SKM-1 treated with dmso at 0.1 percent for 144 hours (cell line): Measurements from ENCODE around the gene TMC8.
"Not testable (repeated sequence)": the region's sequence is repeated elsewhere in the genome, so short reads cannot be mapped to it uniquely, and the experiment has no call there.

ENCODE experiments used
- DNase-seq: peaks from one replicate; lab custom pipeline; 2025; ENCODE audit not compliant: unreplicated experiment; lab: John Stamatoyannopoulos, UW

Gene TMC8

DNA sequence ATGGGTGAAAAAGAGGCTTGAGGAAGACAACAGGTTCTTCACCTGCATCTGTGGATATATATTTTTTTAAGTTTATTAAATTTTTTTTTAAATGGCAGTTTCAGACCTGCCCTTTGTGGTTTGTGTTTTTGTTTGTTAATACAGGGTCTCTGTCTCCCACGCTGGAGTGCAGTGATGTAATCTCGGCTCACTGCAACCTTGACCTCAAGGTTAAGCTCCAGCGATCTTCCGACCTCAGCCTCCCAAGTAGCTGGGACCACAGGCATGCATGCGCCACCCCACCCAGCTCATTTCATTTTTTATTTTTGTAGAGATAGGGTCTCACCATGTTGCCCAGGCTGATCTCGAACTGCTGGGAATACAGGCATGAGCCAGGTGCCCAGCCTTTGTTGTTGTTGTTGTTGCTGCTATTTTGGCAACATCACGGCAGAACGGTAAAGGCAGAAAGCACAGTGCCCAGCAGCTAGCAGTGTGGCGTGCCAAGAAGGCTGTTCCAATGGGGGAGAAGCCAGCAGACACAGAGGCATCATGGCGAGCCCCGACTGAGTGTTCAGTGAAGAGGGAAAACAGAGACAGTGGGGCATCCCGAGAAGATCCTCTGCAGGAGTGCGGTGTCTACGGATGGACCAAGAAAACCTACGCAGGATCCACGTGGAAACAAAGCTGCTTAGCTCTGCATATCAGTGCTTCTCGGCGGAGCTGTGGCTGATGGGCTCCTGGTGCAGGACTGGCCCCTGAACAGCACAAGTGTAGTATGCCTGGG, 21.7 kb upstream of the TMC8 start:
- DNase-seq = no peak

DNA sequence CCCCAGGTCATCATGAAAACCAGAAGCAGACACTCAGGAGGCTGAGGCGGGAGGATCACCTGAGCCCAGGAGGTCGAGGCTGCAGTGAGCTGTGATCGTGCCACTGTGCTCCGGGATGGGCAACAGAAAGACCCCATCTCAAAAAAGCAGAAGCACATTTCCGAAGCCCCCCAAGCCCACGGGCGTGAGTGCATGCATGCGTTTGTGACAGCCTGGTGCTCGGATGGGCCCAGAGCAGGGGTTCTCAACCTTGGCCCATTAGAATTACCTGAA, 21.1 kb upstream of the TMC8 start:
- no peak for DNase-seq

DNA sequence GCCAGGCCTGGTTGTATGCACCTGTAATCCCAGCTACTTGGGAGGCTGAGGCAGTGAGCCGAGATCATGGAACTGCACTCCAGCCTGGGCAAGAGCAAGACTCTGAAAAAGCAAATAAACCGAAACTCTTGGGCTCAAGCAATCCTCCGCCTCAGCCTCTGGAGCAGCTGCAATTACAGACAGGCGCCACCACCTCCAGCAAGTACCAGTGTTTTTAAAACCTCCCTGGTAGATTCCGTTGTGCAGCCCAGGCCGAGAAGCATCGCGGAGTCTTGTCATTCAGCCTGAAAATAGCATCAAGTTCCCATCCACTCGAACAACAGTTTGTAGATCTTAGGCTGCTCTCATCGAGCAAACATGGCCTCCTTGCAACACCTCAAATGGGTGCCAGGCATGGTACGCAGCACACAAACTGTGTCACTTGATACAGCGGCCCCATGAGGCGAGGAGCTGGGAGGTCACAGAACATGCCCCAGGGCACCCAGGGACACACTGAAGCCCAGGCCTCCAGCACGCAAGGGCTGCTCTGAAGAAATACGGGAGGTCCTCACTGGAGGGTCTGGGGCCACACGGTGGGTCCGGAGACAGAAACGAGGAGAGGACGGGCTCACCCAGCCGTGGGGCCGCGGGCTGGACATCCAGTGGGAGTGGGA, 20.1 kb upstream of the TMC8 start:
- no peak for DNase-seq

DNA sequence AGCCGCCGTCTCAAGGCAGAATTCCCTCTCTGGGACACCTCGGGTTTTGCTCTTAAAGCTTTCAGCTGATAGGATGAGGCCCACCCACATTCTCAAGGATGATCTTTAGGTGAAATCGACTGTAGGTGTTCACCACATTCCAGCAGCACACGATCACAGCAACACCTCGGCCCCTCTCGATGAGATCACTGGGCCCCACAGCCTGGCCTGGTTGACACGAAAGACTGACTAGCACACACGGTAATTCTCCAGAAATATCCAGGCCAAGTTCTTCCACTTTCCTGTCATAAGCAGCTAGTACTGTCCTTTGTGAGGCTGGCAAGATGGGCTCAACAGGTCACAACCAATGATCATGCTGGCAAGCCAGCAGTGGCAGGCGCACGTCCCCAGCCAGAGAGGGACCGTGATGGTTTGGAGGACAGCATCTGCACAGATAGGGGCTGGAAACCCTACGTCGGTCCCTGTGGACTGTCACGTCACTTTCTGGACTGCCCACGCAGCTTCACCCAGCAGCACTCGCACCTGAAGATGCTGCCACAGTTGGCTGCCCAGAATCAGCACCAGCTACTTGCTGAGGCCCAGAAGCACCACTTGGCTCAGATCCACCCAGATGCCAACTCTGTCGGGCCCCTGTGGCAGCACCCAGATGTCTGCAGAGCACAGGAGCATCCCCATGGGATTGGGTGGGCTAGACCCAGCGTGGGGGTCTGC, 19.4 kb upstream of the TMC8 start:
- no peak for DNase-seq

DNA sequence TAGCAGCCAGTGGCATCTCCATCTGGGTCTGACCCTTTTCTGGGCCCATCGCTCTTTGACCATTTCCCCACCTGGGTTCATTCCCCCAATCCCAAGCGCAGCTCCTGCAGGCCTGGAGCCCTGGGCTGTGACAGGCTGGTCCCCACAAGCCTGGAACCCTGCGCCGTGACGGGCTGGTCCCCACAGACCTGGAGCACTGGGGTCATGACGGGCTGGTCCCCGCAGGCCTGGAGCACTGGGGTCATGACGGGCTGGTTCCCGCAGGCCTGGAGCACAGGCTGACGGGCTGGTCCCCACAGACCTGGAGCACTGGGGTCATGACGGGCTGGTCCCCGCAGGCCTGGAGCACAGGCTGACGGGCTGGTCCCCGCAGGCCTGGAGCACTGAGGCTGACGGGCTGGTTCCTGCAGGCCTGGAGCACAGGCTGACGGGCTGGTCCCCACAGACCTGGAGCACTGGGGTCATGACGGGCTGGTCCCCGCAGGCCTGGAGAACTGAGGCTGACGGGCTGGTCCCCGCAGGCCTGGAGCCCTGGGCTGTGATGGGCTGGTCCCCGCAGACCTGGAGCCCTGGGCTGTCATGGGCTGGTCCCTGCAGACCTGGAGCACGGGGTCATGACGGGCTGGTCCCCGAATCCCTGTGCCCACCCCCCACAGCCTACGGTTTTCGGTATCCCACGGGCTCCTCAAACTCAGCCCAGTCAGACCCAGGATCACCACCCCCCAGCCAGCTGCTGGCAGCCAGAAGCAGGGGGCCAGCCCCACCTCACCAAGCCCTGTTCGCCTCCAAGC, 18.6 kb upstream of the TMC8 start:
- no peak for DNase-seq

DNA sequence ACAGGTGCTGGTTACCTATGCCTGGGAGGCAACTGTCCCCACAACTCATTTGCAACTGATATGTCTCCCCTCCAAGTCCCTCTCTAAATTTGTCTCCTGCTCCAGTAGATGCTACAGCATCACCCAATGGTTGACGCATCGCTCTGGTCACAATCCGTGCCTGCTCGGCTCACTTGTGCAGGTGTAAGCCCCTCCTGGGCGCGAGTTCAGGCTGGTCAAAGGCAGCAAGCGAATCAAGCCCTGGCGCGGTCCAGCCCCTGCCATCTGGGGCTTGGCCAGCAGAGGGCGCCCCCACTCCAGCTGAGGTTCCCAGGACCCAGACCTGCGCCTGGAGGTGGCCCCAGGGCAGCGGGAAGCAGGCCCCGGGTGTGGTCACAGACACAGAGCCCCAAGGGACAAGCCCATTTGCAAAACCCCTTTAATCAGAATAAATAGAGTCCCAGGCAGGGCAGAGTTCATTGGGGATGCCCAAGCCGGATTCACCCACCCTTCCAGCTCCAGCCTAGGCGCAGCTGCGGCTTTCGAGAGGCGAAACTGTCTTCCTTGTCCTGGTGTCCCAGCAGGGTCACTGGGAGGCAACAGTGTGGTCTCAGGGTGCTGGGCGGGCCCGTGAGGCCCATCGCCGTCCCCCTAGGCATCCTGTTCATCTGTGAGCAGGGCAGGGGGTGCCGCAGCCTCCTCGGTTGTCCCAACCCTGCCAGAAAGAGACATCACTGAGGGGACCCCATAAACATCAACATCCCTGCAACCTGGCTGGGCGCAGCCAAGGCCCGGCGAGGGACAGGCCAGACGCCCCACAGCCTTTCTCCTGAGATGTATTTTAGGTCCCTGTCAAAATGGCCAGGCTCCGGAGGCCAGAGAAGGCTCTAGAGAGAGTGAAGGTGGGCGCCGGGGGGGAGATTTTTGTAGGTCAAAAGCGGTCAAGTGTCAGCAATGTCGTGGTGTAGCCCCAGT, 17.8 kb upstream of the TMC8 start:
- peak; percentile 27 for DNase-seq

GRCh38 chr17:78113804-78114785, 16.5 kb upstream of the TMC8 start:
- DNase-seq = peak; percentile 50

DNA sequence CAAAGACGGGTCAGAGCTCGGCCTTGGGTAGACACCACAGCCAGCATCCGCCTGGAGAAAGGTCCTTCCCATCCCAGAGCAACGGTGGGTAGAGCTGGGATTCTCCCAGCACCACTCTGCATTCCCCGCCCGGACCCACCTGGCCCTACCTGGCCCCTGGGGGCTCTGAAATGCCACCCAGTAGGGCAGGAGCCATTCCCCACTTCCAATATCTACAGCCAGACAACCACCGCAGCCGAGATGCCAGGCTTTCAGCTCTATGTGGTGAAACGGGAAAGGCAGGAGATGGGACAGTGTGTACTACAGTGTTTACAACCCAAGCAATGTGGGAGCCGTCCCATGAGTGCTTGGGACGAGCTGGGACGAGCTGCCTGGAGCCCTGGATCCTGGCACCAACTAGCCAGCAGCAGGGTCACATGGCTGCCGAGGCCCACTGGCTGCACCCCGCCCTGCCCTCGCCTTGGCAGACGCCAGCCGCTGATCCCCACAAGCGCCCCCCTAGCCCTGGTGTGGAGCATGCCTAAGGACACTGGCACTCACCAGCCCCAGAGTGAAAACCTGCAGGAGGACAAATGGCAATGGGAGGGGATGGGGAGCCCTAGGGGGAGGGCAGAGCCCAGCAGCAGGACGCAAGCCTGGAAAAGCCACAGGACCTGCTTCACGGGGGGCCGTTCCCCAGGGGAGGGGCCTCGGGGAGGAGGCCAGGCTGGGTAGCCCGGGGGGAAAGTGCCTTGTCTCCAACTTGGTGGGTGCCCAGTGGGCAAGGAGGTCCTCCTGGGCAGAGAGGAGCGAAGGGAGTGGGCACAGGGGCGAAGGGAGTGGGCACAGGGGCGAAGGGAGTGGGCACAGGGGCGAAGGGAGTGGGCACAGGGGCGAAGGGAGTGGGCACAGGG, 15.5 kb upstream of the TMC8 start:
- DNase-seq = no peak

DNA sequence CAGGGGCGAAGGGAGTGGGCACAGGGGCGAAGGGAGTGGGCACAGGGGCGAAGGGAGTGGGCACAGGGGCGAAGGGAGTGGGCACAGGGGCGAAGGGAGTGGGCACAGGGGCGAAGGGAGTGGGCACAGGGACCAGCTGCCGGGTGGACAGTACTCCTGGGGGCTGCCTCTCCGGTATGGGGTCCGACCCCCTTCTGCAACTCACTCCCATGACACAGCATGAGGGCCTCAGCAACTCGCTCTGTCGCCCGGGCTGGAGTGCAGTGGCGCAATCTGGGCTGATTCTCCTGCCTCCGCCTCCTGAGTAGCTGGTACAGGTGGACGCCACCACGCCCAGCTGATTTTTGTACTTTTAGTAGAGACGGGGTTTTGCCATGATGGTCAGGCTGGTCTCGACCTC, 14.8 kb upstream of the TMC8 start:
- DNase-seq = not testable (repeated sequence)

- no peak for DNase-seq
Observed at GRCh38 chr17:78116411-78116810, 14.2 kb upstream of the TMC8 start.

GRCh38 chr17:78117027-78117981, 13.3 kb upstream of the TMC8 start:
- no peak for DNase-seq

DNA sequence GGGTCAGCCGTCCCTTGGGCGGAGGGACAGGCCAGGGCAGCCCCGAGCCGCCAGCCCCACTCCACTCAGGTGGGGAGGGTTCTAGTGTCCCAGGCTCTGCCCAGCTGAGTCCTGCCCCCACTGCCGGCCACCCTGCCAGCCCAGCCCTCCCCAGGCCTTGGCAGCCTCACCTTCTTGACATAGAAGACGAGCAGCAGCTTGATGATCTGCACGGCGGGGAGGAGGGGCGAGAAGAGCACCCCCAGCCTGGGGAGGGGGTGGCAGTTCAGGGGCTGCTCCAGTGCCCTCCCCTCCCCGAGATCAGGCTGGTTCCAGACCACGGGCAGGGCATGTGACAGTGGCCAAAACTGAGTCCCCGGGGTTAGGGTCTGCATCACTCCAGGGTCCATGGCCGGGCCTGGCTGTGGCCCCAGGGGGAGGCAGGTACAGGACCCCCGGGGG, 11.8 kb upstream of the TMC8 start:
- DNase-seq = no peak

DNA sequence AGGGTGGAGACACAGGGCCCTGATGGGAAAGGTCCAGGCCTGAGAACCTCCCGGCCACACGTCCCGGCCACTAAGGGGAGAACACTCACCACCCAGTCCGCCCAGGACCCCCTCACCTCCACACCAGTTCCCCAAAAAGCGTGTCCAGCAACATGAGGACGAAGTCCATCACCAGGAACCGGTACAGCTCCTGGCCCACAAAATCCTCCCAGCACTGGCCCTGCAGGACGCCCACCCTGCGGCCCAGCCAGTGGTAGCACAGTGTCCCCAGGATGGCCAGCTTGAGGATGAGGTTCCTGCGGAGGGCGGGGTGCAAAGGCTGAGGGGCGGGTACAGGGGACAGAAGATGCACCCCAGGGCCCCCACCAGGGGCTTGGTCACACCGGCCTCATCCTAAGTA, 10.0 kb upstream of the TMC8 start:
- no peak for DNase-seq

DNA sequence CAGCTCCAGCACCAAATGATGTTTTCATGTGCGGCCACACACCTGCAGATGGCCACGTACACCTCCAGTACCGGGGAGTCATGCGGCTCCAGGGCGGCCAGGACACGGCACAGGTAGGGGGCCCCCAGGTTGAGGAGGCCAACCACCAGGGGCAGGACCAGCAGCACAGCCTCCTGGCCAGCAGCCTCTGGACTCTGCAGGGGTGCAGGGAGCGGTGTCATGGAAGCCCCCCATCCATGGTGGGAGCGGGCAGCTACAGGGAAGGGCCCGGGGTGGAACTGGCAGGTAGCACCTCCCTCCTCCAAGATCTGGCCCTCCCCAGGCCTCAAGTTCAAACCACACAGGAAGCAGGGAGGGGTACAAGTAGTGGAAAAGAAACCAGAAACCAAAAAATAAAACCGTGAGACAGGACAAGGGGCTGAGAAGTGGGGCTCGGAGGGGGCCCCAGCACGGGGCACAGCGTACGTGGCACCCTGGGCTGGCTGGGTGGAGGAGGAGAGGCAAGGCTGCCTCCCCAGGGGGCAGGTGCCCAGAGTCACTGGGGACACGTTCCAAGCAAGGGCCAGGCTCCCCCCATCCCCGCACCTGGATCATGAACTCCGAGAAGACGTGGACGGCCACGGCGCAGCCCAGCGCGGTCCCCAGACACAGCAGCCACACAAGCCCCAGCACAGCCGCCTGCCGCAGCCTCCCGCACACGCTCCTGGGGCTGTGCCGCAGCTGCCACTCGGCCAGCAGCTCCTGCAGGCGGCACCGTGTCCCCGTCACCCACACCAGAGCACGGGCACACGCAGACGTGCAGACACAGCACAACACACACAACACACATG, 9.4 kb upstream of the TMC8 start:
- DNase-seq = no peak

GRCh38 chr17:78121801-78122215, 8.8 kb upstream of the TMC8 start:
- DNase-seq = no peak

DNA sequence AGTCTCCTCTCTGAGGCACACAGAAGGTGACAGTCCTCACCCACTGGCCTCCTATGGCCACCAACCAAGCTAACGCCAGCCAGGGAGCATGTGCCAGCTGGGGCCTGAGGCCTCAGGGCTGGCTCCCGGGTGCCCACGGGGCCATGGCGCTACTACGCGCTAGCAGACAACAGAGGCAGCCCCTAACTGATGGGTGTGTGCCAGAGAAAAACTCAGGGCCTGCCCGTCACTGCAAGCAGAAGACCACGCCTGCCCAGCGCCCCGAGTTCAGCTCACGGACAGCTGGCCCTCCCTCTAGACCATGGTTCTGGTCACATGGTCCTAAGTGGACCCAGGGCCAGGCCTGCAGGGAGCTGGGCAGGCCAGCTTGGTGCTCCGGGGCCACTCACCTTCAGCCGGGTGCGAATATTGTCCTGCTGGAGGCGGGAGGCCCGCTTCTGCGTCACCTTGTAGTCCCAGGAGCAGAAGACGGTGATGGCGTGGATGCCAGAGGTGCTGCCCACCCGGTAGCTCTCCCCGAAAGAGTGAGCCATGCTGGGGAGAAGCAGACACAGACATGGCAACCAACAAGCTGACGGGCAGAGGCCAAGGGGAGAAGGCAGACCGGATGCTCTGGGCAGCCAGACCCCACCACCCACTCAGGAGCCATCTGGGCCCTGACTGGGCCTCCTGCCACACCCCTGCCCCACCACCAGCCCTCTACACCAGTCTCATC, 8.2 kb upstream of the TMC8 start:
- DNase-seq = no peak
